Measurements from ENCODE around the gene ATE1.

DNA sequence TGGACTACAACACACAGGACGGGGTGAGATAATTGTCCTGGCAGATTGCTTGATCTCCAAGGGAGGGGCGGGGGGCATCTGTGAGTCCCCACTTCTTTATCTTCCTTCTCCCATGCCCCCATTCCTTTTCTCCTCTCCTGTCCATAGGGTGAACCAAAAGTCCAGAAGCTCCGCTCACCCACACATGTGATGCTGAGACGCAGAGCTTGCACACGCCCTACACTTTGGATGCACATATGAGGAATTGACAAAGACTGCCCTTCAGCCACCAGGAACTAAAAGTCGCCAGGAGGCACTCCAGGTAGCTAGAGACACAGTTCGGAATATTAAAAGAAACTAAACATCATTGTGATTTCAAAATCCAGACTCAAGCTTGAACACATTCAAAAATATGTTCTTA lies 216.9 kb downstream of the ATE1 start:
- TF ChIP-seq EP300 (IDR thresholded peaks at IDR 0.05) (no peak), POLR2A (IDR thresholded peaks at IDR 0.05) (no peak), POLR2AphosphoS5 (IDR thresholded peaks at IDR 0.05) (no peak)
- TF ChIP-seq, protein P1, sequence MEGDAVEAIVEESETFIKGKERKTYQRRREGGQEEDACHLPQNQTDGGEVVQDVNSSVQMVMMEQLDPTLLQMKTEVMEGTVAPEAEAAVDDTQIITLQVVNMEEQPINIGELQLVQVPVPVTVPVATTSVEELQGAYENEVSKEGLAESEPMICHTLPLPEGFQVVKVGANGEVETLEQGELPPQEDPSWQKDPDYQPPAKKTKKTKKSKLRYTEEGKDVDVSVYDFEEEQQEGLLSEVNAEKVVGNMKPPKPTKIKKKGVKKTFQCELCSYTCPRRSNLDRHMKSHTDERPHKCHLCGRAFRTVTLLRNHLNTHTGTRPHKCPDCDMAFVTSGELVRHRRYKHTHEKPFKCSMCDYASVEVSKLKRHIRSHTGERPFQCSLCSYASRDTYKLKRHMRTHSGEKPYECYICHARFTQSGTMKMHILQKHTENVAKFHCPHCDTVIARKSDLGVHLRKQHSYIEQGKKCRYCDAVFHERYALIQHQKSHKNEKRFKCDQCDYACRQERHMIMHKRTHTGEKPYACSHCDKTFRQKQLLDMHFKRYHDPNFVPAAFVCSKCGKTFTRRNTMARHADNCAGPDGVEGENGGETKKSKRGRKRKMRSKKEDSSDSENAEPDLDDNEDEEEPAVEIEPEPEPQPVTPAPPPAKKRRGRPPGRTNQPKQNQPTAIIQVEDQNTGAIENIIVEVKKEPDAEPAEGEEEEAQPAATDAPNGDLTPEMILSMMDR (IDR thresholded peaks at IDR 0.05), result no peak

Measured in stomach (tissue), 4 donors.